Neuronal stem cell (in vitro differentiated cells): ENCODE measurements around the gene LDLRAD2.
"Not testable (repeated sequence)": the region's sequence is repeated elsewhere in the genome, so short reads cannot be mapped to it uniquely, and the experiment has no call there.

ENCODE experiments used
- DNase-seq: peaks from one replicate; pipeline ENCODE4 v3.0.0-alpha.2; 2013; ENCODE audit warnings: low spot score
- H2AFZ ChIP-seq: one replicate; pipeline ENCODE4 v1.6.1; 2013; ENCODE audit warnings: mild to moderate bottlenecking, low read length, inconsistent platforms
- H2AK5ac ChIP-seq: 2 replicates; pipeline ENCODE4 v1.6.1; 2013; ENCODE audit warnings: low read depth, mild to moderate bottlenecking, inconsistent platforms, low read length, moderate library complexity, mixed read lengths
- H2BK120ac ChIP-seq: 2 replicates; pipeline ENCODE4 v1.6.1; 2013; ENCODE audit warnings: low read depth, mild to moderate bottlenecking, inconsistent platforms, low read length, moderate library complexity, mixed read lengths
- H2BK12ac ChIP-seq: one replicate; pipeline ENCODE4 v1.6.1; 2013; ENCODE audit warnings: low read length, inconsistent platforms
- H2BK15ac ChIP-seq: 2 replicates; pipeline ENCODE4 v1.6.1; 2013; ENCODE audit warnings: mild to moderate bottlenecking, low read length, inconsistent platforms, mixed read lengths
- H2BK5ac ChIP-seq: one replicate; pipeline ENCODE4 v1.6.1; 2013; ENCODE audit warnings: inconsistent platforms, mild to moderate bottlenecking, low read length, moderate library complexity
- H3K14ac ChIP-seq: one replicate; pipeline ENCODE4 v1.6.1; 2013; ENCODE audit warnings: low read length, inconsistent platforms
- H3K18ac ChIP-seq: 2 replicates; pipeline ENCODE4 v1.6.1; 2013; ENCODE audit warnings: low read length, inconsistent platforms
- H3K23ac ChIP-seq: 2 replicates; pipeline ENCODE4 v1.6.1; 2013; ENCODE audit warnings: low read depth, mild to moderate bottlenecking, mixed read lengths, low read length, inconsistent platforms; ENCODE audit not compliant: poor library complexity
- H3K27ac ChIP-seq: replicated peaks from 3 replicates; pipeline ENCODE4 v1.5.1; 2013; ENCODE audit warnings: low read length, inconsistent platforms
- H3K27me3 ChIP-seq, 3 experiments: 2 replicates each; pipeline ENCODE4 v1.6.1; 2013; ENCODE audit warnings: low read length in 3 of 3, mild to moderate bottlenecking in 2 of 3, inconsistent platforms in 1 of 3, low read depth in 1 of 3, mixed read lengths in 1 of 3, moderate library complexity in 1 of 3; ENCODE audit not compliant: control insufficient read depth in 3 of 3, insufficient read depth in 3 of 3
- H3K36me3 ChIP-seq, 2 donors: replicated peaks in 1 of 2; 2 replicates each; pipeline ENCODE4 v1.6.1; 2013; ENCODE audit warnings: low read length in 2 of 2; ENCODE audit not compliant: control insufficient read depth in 2 of 2, insufficient read depth in 2 of 2
- H3K4ac ChIP-seq: 2 replicates; pipeline ENCODE4 v1.6.1; 2013; ENCODE audit warnings: inconsistent platforms, mild to moderate bottlenecking, low read length, moderate library complexity
- H3K4me1 ChIP-seq, 2 donors: 1 replicate in 1 of 2; 2 replicates in 1 of 2; pipeline ENCODE4 v1.6.1; 2013; ENCODE audit warnings: low read length in 2 of 2, low read depth in 1 of 2; ENCODE audit not compliant: control insufficient read depth in 2 of 2, insufficient read depth in 1 of 2
- H3K4me2 ChIP-seq: one replicate; pipeline ENCODE4 v1.6.1; 2013; ENCODE audit warnings: mild to moderate bottlenecking, low read length, inconsistent platforms; ENCODE audit not compliant: insufficient read depth, poor library complexity, severe bottlenecking
- H3K4me3 ChIP-seq, 2 donors: 2 replicates each; pipeline ENCODE4 v1.5.1; 2013; ENCODE audit warnings: low read length in 2 of 2, mild to moderate bottlenecking in 2 of 2, inconsistent platforms in 1 of 2, moderate library complexity in 1 of 2
- H3K79me1 ChIP-seq: one replicate; pipeline ENCODE4 v1.6.1; 2013; ENCODE audit warnings: low read depth, mild to moderate bottlenecking, inconsistent platforms, low read length, moderate library complexity
- H3K9ac ChIP-seq: one replicate; pipeline ENCODE4 v1.6.1; 2013; ENCODE audit warnings: mild to moderate bottlenecking, low read depth, low read length, inconsistent platforms; ENCODE audit not compliant: poor library complexity
- H3K9me3 ChIP-seq, 2 donors: replicated peaks in 1 of 2; 2 replicates each; pipeline versions ENCODE3 to v1.6.1; 2013; ENCODE audit warnings: low read length in 2 of 2, mild to moderate bottlenecking in 2 of 2, inconsistent platforms in 1 of 2, low read depth in 1 of 2, mixed read lengths in 1 of 2, moderate library complexity in 1 of 2; ENCODE audit not compliant: control insufficient read depth in 2 of 2, insufficient read depth in 1 of 2
- H4K8ac ChIP-seq: one replicate; pipeline ENCODE4 v1.6.1; 2013; ENCODE audit warnings: low read depth, mild to moderate bottlenecking, inconsistent platforms, low read length, moderate library complexity
- H4K91ac ChIP-seq: one replicate; pipeline ENCODE4 v1.6.1; 2013; ENCODE audit warnings: low read length, low read depth, mild to moderate bottlenecking, inconsistent platforms; ENCODE audit not compliant: poor library complexity
- WGBS, 2 donors: extraction: QIAGEN DNeasy Blood & Tissue Kit; methylation state at CpG; one replicate each; pipeline ENCODE4 v1.1.7; 2013; ENCODE audit warnings: missing lambda C conversion rate in 2 of 2, mixed read lengths in 1 of 2; ENCODE audit not compliant: insufficient read length in 2 of 2, insufficient replicate concordance in 1 of 2; ENCODE audit errors: extremely low coverage in 2 of 2; 5-methylcytosine and 5-hydroxymethylcytosine counted together

LDLRAD2 gene

DNA sequence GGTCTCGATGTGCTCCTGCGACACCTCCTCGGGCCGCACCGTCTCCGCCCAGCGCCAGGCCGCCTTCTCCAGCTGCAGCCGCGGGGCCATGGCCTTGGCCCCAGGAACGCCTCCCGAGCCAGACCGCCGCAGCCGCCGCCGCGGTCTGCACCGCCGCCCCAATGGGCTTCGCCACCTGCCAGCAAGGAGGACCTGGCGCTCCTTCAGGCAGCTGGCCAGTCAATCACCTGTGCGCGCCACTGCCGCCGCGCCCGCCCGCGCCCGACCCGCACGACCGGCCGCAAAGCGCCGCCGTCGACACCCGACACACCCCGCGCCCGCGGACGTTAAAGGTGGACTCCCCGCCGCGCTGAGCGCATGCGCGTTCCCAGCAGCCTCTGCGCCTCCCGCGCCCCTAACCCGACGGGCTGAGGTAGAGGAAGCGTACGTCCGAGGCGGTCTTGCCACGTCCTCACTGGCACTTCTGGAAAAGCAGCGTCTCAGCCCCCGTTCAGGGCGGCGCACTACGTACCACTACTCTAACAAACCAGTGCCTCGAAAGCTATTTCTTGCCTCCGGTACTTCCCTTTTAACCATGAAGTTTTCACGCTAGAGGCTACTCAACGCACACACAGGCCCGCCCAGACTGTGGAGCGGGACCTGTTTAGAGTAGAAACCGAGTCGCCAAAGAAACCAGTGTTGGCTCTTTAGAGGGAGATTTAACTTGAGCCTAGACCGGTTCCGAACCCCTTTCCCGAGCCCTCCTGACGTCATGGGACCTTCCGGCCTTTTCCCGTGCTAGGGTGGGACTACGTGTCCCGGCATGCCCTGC is 29.0 kb upstream of the LDLRAD2 start, which contains the start of gene USP48:
TSS of gene USP48 (minus strand) at position 282 of the 811 bp plus-strand sequence. CDS start at position 90, 192 bp downstream.
- Histone ChIP-seq H3K4me2 (peak within 1 kb of the TSS; percentile 79), H3K27ac (peak within 1 kb of the TSS; percentile 98), H2BK15ac (no peak within 1 kb of the TSS), H2AFZ (peak within 1 kb of the TSS; percentile 97), H3K79me1 (peaks cover 6% of the 10 kb centered on the region), H3K4me1 (peaks cover 0 to 5% of the 10 kb centered on the region in 2 donors), H2BK5ac (peak within 1 kb of the TSS; percentile 85), H3K18ac (peak within 1 kb of the TSS; percentile 96), H3K9ac (peak within 1 kb of the TSS; percentile 97), H3K14ac (peak within 1 kb of the TSS; percentile 96), H3K9me3 (peaks cover 0 to 5% of the 10 kb centered on the region in 2 donors), H3K23ac (peak within 1 kb of the TSS; percentile 100), H2AK5ac (peak within 1 kb of the TSS; percentile 42), H4K91ac (no peak within 1 kb of the TSS), H3K36me3 (no peaks in the 10 kb centered on the region), H3K27me3 (peaks cover 0 to 1% (median 0%) of the 10 kb centered on the region in 3 experiments), H4K8ac (peak within 1 kb of the TSS; percentile 78), H2BK120ac (peak within 1 kb of the TSS; percentile 89), H3K4ac (no peak within 1 kb of the TSS), H2BK12ac (no peak within 1 kb of the TSS), H3K4me3 (peak within 1 kb of the TSS; percentile 90 to 97)
- DNase-seq, result peak; percentile 93
- no CpG with 5 or more reads among the region's 82 CpGs for WGBS, 2 donors

DNA sequence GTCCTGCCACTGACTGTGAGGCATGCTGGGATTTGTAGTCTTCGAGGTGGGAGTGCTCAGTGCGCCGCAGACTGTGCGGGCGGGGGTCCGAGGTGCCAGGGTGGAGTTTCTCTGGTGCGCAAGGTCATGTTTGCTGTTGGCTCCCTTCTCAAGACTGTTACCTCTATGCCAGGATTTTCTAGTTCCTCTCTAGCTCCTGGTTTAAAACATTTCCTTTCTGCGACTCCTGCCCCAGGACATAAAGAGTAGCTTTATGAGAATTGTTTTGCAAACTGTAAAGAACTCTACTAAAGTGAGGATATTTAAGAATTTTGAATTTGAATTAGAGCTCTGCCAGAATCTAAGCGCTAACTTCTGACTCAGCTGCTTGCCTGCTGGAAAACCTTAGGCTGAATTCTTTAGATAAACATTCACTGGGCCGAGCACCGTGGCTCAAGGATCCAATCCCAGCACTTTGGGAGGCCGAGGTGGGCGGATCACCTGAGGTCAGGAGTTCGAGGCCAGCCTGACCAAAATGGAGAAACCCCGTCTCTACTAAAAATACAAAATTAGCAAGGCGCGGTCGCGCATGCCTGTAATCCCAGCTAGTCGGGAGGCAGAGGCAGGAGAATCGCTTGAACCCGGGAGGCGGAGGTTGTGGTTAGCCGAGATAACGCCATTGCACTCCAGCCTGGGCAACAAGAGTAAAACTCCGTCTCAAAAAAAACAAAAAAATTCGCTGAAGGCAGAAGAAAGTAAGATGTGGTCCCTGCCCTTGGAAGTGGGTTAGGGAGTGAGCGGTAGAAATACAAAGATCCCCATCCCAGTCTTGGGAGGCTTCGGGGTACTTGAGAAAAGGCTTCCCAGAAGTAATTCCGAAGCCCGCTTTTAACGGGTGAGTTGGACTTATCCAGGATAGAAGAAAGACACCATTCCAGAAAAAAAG is 28.1 kb upstream of the LDLRAD2 start:
- no peak overlapping the region for H4K91ac ChIP-seq
- no peak overlapping the region for H3K18ac ChIP-seq
- no peaks in the 10 kb centered on the region for H3K9me3 ChIP-seq
- no peak overlapping the region for H3K9ac ChIP-seq
- H3K23ac ChIP-seq, result peak overlapping the region; percentile 100
- H2BK5ac ChIP-seq, result no peak overlapping the region
- H3K4ac ChIP-seq, result no peak overlapping the region
- peaks cover 0 to 1% (median 0%) of the 10 kb centered on the region in 3 experiments for H3K27me3 ChIP-seq
- no peak overlapping the region for H4K8ac ChIP-seq
- H3K4me2 ChIP-seq, result peak overlapping the region; percentile 59
- H2BK15ac ChIP-seq, result no peak overlapping the region
- peak overlapping the region; percentile 90 to 97 for H3K4me3 ChIP-seq
- H2BK120ac ChIP-seq, result no peak overlapping the region
- H3K79me1 ChIP-seq, result peaks cover 6% of the 10 kb centered on the region
- no peak overlapping the region for H3K27ac ChIP-seq
- no peaks in the 10 kb centered on the region for H3K36me3 ChIP-seq
- no peak overlapping the region for H2BK12ac ChIP-seq
- no peak for DNase-seq
- H3K4me1 ChIP-seq, result peaks cover 0 to 5% of the 10 kb centered on the region in 2 donors
- H3K14ac ChIP-seq, result no peak overlapping the region
- H2AFZ ChIP-seq, result peak overlapping the region; percentile 97
- no peak overlapping the region for H2AK5ac ChIP-seq
- WGBS, 2 donors, result no CpG with 5 or more reads among the region's 32 CpGs

DNA sequence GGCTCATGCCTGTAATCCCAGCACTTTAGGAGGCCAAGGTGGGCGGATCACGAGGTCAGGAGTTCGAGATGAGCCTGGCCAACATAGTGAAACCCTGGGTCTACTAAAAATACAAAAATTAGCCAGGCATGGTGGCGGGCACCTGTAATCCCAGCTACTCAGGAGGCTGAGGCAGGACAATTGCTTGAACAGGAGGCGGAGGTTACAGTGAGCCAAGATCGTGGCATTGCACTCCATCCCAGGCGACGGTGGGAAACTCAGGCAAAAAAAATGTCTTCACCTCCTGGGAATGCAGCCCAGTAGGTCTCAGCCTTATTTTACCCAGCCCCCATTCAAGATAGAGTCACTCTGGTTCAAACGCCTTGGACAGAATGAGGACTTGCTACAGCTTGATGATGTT is 26.3 kb upstream of the LDLRAD2 start:
- not testable (repeated sequence) for H3K4ac ChIP-seq, H3K18ac ChIP-seq, H2BK15ac ChIP-seq, H3K27me3 ChIP-seq, DNase-seq, H3K27ac ChIP-seq, H3K14ac ChIP-seq, H3K23ac ChIP-seq, H3K36me3 ChIP-seq, H3K79me1 ChIP-seq, H3K4me1 ChIP-seq, H3K9me3 ChIP-seq, H4K8ac ChIP-seq, H3K4me2 ChIP-seq, H2AFZ ChIP-seq, H4K91ac ChIP-seq, H3K9ac ChIP-seq, H2BK120ac ChIP-seq, H2AK5ac ChIP-seq, H2BK12ac ChIP-seq, H3K4me3 ChIP-seq, H2BK5ac ChIP-seq
- whole genome bisulfite sequencing, 2 donors, result no CpG with 5 or more reads among the region's 9 CpGs
